ENCODE results near the gene KCNT2.
"Not testable (repeated sequence)": the region's sequence is repeated elsewhere in the genome, so short reads cannot be mapped to it uniquely, and the experiment has no call there.

KCNT2 gene

DNA sequence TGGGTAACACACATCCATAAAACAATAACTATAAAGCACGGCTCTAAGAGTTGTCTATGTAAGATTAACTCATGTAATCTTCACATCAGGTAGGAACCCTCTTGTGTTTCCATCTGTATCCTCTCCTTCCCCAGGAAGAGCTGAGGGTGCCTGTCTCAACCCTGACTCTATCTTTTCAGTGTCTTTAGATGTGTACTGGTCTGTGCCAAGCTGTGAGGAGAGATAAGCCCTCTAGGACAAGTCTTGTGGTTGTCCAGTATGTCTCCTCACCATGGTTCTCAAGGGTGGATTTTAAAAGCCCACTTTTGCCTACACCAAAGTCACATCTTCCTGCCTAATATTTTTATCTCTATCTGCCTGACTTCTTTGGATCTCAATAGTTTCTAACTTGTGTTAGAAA, 300.1 kb downstream of the KCNT2 start:
- no peaks in the 10 kb centered on the region for H3K4me1 ChIP-seq (ENCODE audit: control insufficient read depth in 1 of 2, insufficient read depth in 2 of 2, low read length in 2 of 2)
- no peak overlapping the region for H3K27ac ChIP-seq (ENCODE audit: low read depth, low read length)
- H3K4me3 ChIP-seq (ENCODE audit: low read depth in 1 of 2, low read length in 2 of 2): no peak overlapping the region
- H3K9ac ChIP-seq (ENCODE audit: low read depth in 1 of 2, low read length in 2 of 2): no peak overlapping the region
- H3K9me3 ChIP-seq (ENCODE audit: control insufficient read depth in 1 of 2, low read length in 2 of 2): no peaks in the 10 kb centered on the region
- H3K36me3 ChIP-seq (ENCODE audit: control insufficient read depth in 1 of 2, insufficient read depth in 2 of 2, low read length in 2 of 2): no peaks in the 10 kb centered on the region
- H3K27me3 ChIP-seq (ENCODE audit: control insufficient read depth in 1 of 2, insufficient read depth in 2 of 2, low read length in 2 of 2): no peaks in the 10 kb centered on the region

- Histone ChIP-seq H3K36me3 (ENCODE audit: control insufficient read depth in 1 of 2, insufficient read depth in 2 of 2, low read length in 2 of 2) (no peaks in the 10 kb centered on the region), H3K4me1 (ENCODE audit: control insufficient read depth in 1 of 2, insufficient read depth in 2 of 2, low read length in 2 of 2) (no peaks in the 10 kb centered on the region), H3K4me3 (ENCODE audit: low read depth in 1 of 2, low read length in 2 of 2) (no peak overlapping the region), H3K9me3 (ENCODE audit: control insufficient read depth in 1 of 2, low read length in 2 of 2) (no peaks in the 10 kb centered on the region), H3K27me3 (ENCODE audit: control insufficient read depth in 1 of 2, insufficient read depth in 2 of 2, low read length in 2 of 2) (no peaks in the 10 kb centered on the region), H3K27ac (ENCODE audit: low read depth, low read length) (no peak overlapping the region), H3K9ac (ENCODE audit: low read depth in 1 of 2, low read length in 2 of 2) (no peak overlapping the region)
These were observed 301.8 kb downstream of the KCNT2 start for GRCh38 chr1:196306421-196306820.

GRCh38 chr1:196305216-196305615, 303.0 kb downstream of the KCNT2 start:
- no peaks in the 10 kb centered on the region for H3K9me3 ChIP-seq (ENCODE audit: control insufficient read depth in 1 of 2, low read length in 2 of 2)

GRCh38 chr1:196302981-196303380, 305.3 kb downstream of the KCNT2 start:
- Histone ChIP-seq H3K4me1 (ENCODE audit: control insufficient read depth in 1 of 2, insufficient read depth in 2 of 2, low read length in 2 of 2) (no peaks in the 10 kb centered on the region), H3K4me3 (ENCODE audit: low read depth in 1 of 2, low read length in 2 of 2) (no peak overlapping the region), H3K9me3 (ENCODE audit: control insufficient read depth in 1 of 2, low read length in 2 of 2) (no peaks in the 10 kb centered on the region), H3K27me3 (ENCODE audit: control insufficient read depth in 1 of 2, insufficient read depth in 2 of 2, low read length in 2 of 2) (no peaks in the 10 kb centered on the region), H3K9ac (ENCODE audit: low read depth in 1 of 2, low read length in 2 of 2) (no peak overlapping the region), H3K27ac (ENCODE audit: low read depth, low read length) (no peak overlapping the region), H3K36me3 (ENCODE audit: control insufficient read depth in 1 of 2, insufficient read depth in 2 of 2, low read length in 2 of 2) (no peaks in the 10 kb centered on the region)

More at GRCh38 chr1:196305216-196305615, 303.0 kb downstream of the KCNT2 start:
- no peaks in the 10 kb centered on the region for H3K4me1 ChIP-seq (ENCODE audit: control insufficient read depth in 1 of 2, insufficient read depth in 2 of 2, low read length in 2 of 2)
- no peaks in the 10 kb centered on the region for H3K27me3 ChIP-seq (ENCODE audit: control insufficient read depth in 1 of 2, insufficient read depth in 2 of 2, low read length in 2 of 2)
- H3K27ac ChIP-seq (ENCODE audit: low read depth, low read length): no peak overlapping the region
- no peak overlapping the region for H3K9ac ChIP-seq (ENCODE audit: low read depth in 1 of 2, low read length in 2 of 2)
- no peaks in the 10 kb centered on the region for H3K36me3 ChIP-seq (ENCODE audit: control insufficient read depth in 1 of 2, insufficient read depth in 2 of 2, low read length in 2 of 2)
- no peak overlapping the region for H3K4me3 ChIP-seq (ENCODE audit: low read depth in 1 of 2, low read length in 2 of 2)

- H3K9me3 ChIP-seq (ENCODE audit: control insufficient read depth in 1 of 2, low read length in 2 of 2): no peaks in the 10 kb centered on the region
- H3K9ac ChIP-seq (ENCODE audit: low read depth in 1 of 2, low read length in 2 of 2): no peak overlapping the region
- no peaks in the 10 kb centered on the region for H3K36me3 ChIP-seq (ENCODE audit: control insufficient read depth in 1 of 2, insufficient read depth in 2 of 2, low read length in 2 of 2)
- H3K27me3 ChIP-seq (ENCODE audit: control insufficient read depth in 1 of 2, insufficient read depth in 2 of 2, low read length in 2 of 2): no peaks in the 10 kb centered on the region
- no peak overlapping the region for H3K27ac ChIP-seq (ENCODE audit: low read depth, low read length)
- H3K4me1 ChIP-seq (ENCODE audit: control insufficient read depth in 1 of 2, insufficient read depth in 2 of 2, low read length in 2 of 2): no peaks in the 10 kb centered on the region
- H3K4me3 ChIP-seq (ENCODE audit: low read depth in 1 of 2, low read length in 2 of 2): no peak overlapping the region
These were observed 305.8 kb downstream of the KCNT2 start for GRCh38 chr1:196302420-196302819.

DNA sequence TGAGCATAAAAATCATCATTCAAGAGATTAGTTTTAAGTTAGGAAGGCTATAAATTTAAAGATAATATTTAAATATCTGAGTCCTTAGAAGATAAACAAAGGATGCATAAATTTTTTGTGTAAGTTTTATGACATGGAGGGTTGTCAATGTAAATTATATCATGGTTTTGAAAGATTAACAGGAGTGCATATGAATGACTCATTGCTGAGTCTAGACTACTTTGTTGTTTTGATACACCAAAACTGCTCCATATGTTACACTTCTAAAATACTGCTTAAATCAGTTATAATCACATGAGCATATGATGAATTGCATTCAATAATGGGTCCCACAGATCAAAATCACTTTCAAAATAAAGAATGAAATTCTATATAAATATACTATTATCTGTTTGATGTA, 312.5 kb downstream of the KCNT2 start:
- no peak overlapping the region for H3K27ac ChIP-seq (ENCODE audit: low read depth, low read length)
- no peak overlapping the region for H3K9ac ChIP-seq (ENCODE audit: low read depth in 1 of 2, low read length in 2 of 2)
- no peaks in the 10 kb centered on the region for H3K4me1 ChIP-seq (ENCODE audit: control insufficient read depth in 1 of 2, insufficient read depth in 2 of 2, low read length in 2 of 2)
- no peaks in the 10 kb centered on the region for H3K36me3 ChIP-seq (ENCODE audit: control insufficient read depth in 1 of 2, insufficient read depth in 2 of 2, low read length in 2 of 2)
- no peaks in the 10 kb centered on the region for H3K27me3 ChIP-seq (ENCODE audit: control insufficient read depth in 1 of 2, insufficient read depth in 2 of 2, low read length in 2 of 2)
- no peaks in the 10 kb centered on the region for H3K9me3 ChIP-seq (ENCODE audit: control insufficient read depth in 1 of 2, low read length in 2 of 2)
- H3K4me3 ChIP-seq (ENCODE audit: low read depth in 1 of 2, low read length in 2 of 2): no peak overlapping the region

GRCh38 chr1:196278816-196279215, 329.4 kb downstream of the KCNT2 start:
- Histone ChIP-seq H3K27me3 (ENCODE audit: control insufficient read depth in 1 of 2, insufficient read depth in 2 of 2, low read length in 2 of 2) (no peaks in the 10 kb centered on the region), H3K9ac (ENCODE audit: low read depth in 1 of 2, low read length in 2 of 2) (no peak overlapping the region), H3K27ac (ENCODE audit: low read depth, low read length) (no peak overlapping the region), H3K4me1 (ENCODE audit: control insufficient read depth in 1 of 2, insufficient read depth in 2 of 2, low read length in 2 of 2) (peaks cover 0 to 3% of the 10 kb centered on the region in 2 donors), H3K4me3 (ENCODE audit: low read depth in 1 of 2, low read length in 2 of 2) (no peak overlapping the region), H3K36me3 (ENCODE audit: control insufficient read depth in 1 of 2, insufficient read depth in 2 of 2, low read length in 2 of 2) (no peaks in the 10 kb centered on the region), H3K9me3 (ENCODE audit: control insufficient read depth in 1 of 2, low read length in 2 of 2) (no peaks in the 10 kb centered on the region)

DNA sequence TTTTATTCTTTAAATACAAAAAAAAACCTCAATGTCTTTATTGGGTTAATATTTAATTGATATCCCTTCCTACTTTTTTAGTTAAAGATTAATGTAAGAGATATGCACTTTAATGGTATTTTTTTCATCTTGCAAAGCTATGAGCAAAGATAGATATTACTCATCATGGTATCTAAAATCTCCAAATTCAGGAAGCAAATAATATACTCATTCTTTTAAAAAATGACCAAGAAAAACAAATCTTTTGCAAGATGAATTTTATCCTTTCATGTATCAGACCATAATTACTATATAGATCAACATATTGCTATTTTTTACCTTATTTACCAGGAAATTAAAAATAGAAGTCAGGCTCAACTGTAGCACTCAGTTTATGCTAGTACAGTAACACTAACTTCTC, 330.4 kb downstream of the KCNT2 start:
- H3K36me3 ChIP-seq (ENCODE audit: control insufficient read depth in 1 of 2, insufficient read depth in 2 of 2, low read length in 2 of 2): no peaks in the 10 kb centered on the region

DNA sequence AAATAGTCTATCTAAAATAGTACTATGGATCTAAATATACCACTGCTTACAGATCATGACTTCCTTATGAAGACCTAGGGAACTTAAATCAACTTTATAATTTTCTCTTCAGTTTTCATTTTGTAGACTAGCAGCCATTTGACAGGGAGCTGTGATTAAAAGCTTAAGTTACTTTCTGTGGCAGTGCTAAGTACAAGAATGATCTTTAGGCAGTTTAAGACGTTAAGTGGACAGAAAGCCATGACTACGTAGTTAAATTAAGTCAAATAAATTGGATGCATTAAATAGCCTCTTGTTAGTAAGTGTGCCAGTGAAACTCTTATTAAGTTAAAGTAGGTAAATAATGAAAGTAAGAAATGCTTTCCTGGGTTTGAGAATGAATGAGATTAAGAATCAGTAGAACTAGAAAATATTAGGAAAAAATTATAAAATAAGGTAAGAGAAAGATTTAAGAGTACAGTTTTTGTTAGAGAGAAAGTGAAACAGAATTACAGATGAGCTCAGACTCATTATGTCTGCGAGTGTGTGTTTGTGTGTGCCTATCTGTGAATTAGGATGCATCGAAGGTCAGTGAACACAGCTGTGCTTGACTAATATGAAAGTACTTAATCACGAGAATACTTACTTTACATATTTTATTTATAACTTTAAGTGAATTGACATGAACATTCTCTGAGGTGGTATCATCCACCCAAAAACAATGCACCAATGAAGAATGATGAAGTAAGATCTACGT, 336.9 kb downstream of the KCNT2 start:
- peaks cover 0 to 3% of the 10 kb centered on the region in 2 donors for H3K4me1 ChIP-seq (ENCODE audit: control insufficient read depth in 1 of 2, insufficient read depth in 2 of 2, low read length in 2 of 2)
- no peaks in the 10 kb centered on the region for H3K27me3 ChIP-seq (ENCODE audit: control insufficient read depth in 1 of 2, insufficient read depth in 2 of 2, low read length in 2 of 2)
- H3K36me3 ChIP-seq (ENCODE audit: control insufficient read depth in 1 of 2, insufficient read depth in 2 of 2, low read length in 2 of 2): no peaks in the 10 kb centered on the region
- no peaks in the 10 kb centered on the region for H3K9me3 ChIP-seq (ENCODE audit: control insufficient read depth in 1 of 2, low read length in 2 of 2)
- no peak overlapping the region for H3K4me3 ChIP-seq (ENCODE audit: low read depth in 1 of 2, low read length in 2 of 2)
- H3K9ac ChIP-seq (ENCODE audit: low read depth in 1 of 2, low read length in 2 of 2): no peak overlapping the region
- H3K27ac ChIP-seq (ENCODE audit: low read depth, low read length): no peak overlapping the region

More for the DNA sequence above, 330.4 kb downstream of the KCNT2 start:
- Histone ChIP-seq H3K9ac (ENCODE audit: low read depth in 1 of 2, low read length in 2 of 2) (no peak overlapping the region), H3K27me3 (ENCODE audit: control insufficient read depth in 1 of 2, insufficient read depth in 2 of 2, low read length in 2 of 2) (no peaks in the 10 kb centered on the region), H3K9me3 (ENCODE audit: control insufficient read depth in 1 of 2, low read length in 2 of 2) (no peaks in the 10 kb centered on the region), H3K27ac (ENCODE audit: low read depth, low read length) (no peak overlapping the region), H3K4me1 (ENCODE audit: control insufficient read depth in 1 of 2, insufficient read depth in 2 of 2, low read length in 2 of 2) (peaks cover 0 to 3% of the 10 kb centered on the region in 2 donors), H3K4me3 (ENCODE audit: low read depth in 1 of 2, low read length in 2 of 2) (no peak overlapping the region)

DNA sequence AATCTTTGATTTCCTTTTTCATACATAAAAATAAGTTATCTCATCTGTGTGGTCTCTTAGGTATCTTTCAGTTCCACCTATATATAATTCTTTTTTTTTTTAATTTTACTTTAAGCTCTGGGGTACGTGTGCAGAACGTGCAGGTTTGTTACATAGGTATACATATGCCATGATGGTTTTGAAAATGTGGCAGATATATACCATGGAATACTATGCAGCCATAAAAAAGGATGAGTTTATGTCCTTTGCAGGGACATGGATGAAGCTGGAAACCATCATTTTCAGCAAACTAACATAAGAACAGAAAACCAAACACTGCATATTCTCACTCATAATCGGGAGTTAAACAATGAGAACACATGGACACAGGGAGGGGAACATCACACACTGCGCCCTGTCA, 345.2 kb downstream of the KCNT2 start:
- not testable (repeated sequence) for H3K36me3 ChIP-seq (ENCODE audit: control insufficient read depth in 1 of 2, insufficient read depth in 2 of 2, low read length in 2 of 2); H3K4me1 ChIP-seq (ENCODE audit: control insufficient read depth in 1 of 2, insufficient read depth in 2 of 2, low read length in 2 of 2); H3K27me3 ChIP-seq (ENCODE audit: control insufficient read depth in 1 of 2, insufficient read depth in 2 of 2, low read length in 2 of 2); H3K9me3 ChIP-seq (ENCODE audit: control insufficient read depth in 1 of 2, low read length in 2 of 2); H3K9ac ChIP-seq (ENCODE audit: low read depth in 1 of 2, low read length in 2 of 2); H3K27ac ChIP-seq (ENCODE audit: low read depth, low read length); H3K4me3 ChIP-seq (ENCODE audit: low read depth in 1 of 2, low read length in 2 of 2)
